ENCODE results near the gene PVALEF.

PVALEF gene

GRCh38 chr17:81183807-81184206 lies 18.5 kb downstream of the PVALEF start:
- no peak for DNase-seq (ENCODE audit: low spot score)

GRCh38 chr17:81184555-81184954 lies 19.2 kb downstream of the PVALEF start:
- DNase-seq (ENCODE audit: low spot score), result no peak

- no peak for DNase-seq (ENCODE audit: low spot score)
Measured at GRCh38 chr17:81186203-81186602, 20.9 kb downstream of the PVALEF start.

GRCh38 chr17:81187120-81187519 lies 21.8 kb downstream of the PVALEF start:
- no peak for DNase-seq (ENCODE audit: low spot score)

- no peak for DNase-seq (ENCODE audit: low spot score)
Measured at GRCh38 chr17:81187586-81188490, 22.5 kb downstream of the PVALEF start.

- no peak for DNase-seq (ENCODE audit: low spot score)
Measured at GRCh38 chr17:81188491-81188840, 23.2 kb downstream of the PVALEF start.

GRCh38 chr17:81189016-81189415 lies 23.7 kb downstream of the PVALEF start:
- DNase-seq (ENCODE audit: low spot score), result no peak

- DNase-seq (ENCODE audit: low spot score), result no peak
Measured at GRCh38 chr17:81189670-81190530, 24.6 kb downstream of the PVALEF start.

GRCh38 chr17:81190591-81190990 lies 25.3 kb downstream of the PVALEF start:
- DNase-seq (ENCODE audit: low spot score), result no peak

- DNase-seq (ENCODE audit: low spot score), result no peak
Measured at GRCh38 chr17:81191116-81191515, 25.8 kb downstream of the PVALEF start.

GRCh38 chr17:81191646-81192045 lies 26.3 kb downstream of the PVALEF start:
- DNase-seq (ENCODE audit: low spot score), result no peak

- DNase-seq (ENCODE audit: low spot score), result no peak
Measured at GRCh38 chr17:81192386-81193050, 27.2 kb downstream of the PVALEF start.

- no peak for DNase-seq (ENCODE audit: low spot score)
Measured at GRCh38 chr17:81193051-81193410, 27.7 kb downstream of the PVALEF start.

- DNase-seq (ENCODE audit: low spot score), result no peak
Measured at GRCh38 chr17:81193470-81194224, 28.3 kb downstream of the PVALEF start.

GRCh38 chr17:81194225-81194760 lies 29.0 kb downstream of the PVALEF start:
- no peak for DNase-seq (ENCODE audit: low spot score)

- no peak for DNase-seq (ENCODE audit: low spot score)
Measured at GRCh38 chr17:81194941-81195901, 29.9 kb downstream of the PVALEF start.

- DNase-seq (ENCODE audit: low spot score), result no peak
Measured at GRCh38 chr17:81195941-81196495, 30.7 kb downstream of the PVALEF start.

- no peak for DNase-seq (ENCODE audit: low spot score)
Measured at GRCh38 chr17:81196505-81197408, 31.4 kb downstream of the PVALEF start.

- DNase-seq (ENCODE audit: low spot score), result no peak
Measured at GRCh38 chr17:81197409-81197795, 32.1 kb downstream of the PVALEF start.
